GM19035 (cell line): ENCODE data around the gene GRID1.
"Not testable (repeated sequence)": the region's sequence is repeated elsewhere in the genome, so short reads cannot be mapped to it uniquely, and the experiment has no call there.

Experiments used
- ATAC-seq: cut with Tn5 transposase; IDR thresholded peaks from one replicate; pipeline ENCODE4 v1.9.1; 2021; ENCODE audit not compliant: unreplicated experiment

GRID1 gene

GRCh38 chr10:86056672-86057071 lies 309.9 kb downstream of the GRID1 start:
- ATAC-seq: no peak

GRCh38 chr10:86055928-86056327 lies 310.7 kb downstream of the GRID1 start:
- no peak for ATAC-seq

- no peak for ATAC-seq
Observed at GRCh38 chr10:86053675-86054074, 312.9 kb downstream of the GRID1 start.

GRCh38 chr10:86051586-86051985 lies 315.0 kb downstream of the GRID1 start:
- ATAC-seq: no peak

- no peak for ATAC-seq
Observed at GRCh38 chr10:86049442-86049841, 317.2 kb downstream of the GRID1 start.

GRCh38 chr10:86048973-86049372 lies 317.6 kb downstream of the GRID1 start:
- no peak for ATAC-seq

GRCh38 chr10:86048571-86048970 lies 318.0 kb downstream of the GRID1 start:
- no peak for ATAC-seq

GRCh38 chr10:86047588-86047987 lies 319.0 kb downstream of the GRID1 start:
- ATAC-seq: no peak

GRCh38 chr10:86046845-86047460 lies 319.6 kb downstream of the GRID1 start:
- no peak for ATAC-seq

GRCh38 chr10:86045896-86046295 lies 320.7 kb downstream of the GRID1 start:
- no peak for ATAC-seq

- no peak for ATAC-seq
Observed at GRCh38 chr10:86044029-86044428, 322.6 kb downstream of the GRID1 start.

GRCh38 chr10:86043236-86043635 lies 323.4 kb downstream of the GRID1 start:
- no peak for ATAC-seq

- ATAC-seq: no peak
Observed at GRCh38 chr10:86042161-86042560, 324.4 kb downstream of the GRID1 start.

- ATAC-seq: no peak
Observed at GRCh38 chr10:86041116-86041515, 325.5 kb downstream of the GRID1 start.

- ATAC-seq: no peak
Observed at GRCh38 chr10:86038371-86038770, 328.2 kb downstream of the GRID1 start.

- ATAC-seq: no peak
Observed at GRCh38 chr10:86037096-86037495, 329.5 kb downstream of the GRID1 start.

GRCh38 chr10:86036544-86036831 lies 330.1 kb downstream of the GRID1 start:
- no peak for ATAC-seq

GRCh38 chr10:86035791-86036543 lies 330.6 kb downstream of the GRID1 start:
- no peak for ATAC-seq

GRCh38 chr10:86034710-86035109 lies 331.9 kb downstream of the GRID1 start:
- ATAC-seq: no peak

- no peak for ATAC-seq
Observed at GRCh38 chr10:86033581-86033980, 333.0 kb downstream of the GRID1 start.

- ATAC-seq: not testable (repeated sequence)
Observed at GRCh38 chr10:86032087-86032486, 334.5 kb downstream of the GRID1 start.

- no peak for ATAC-seq
Observed at GRCh38 chr10:86030312-86030711, 336.3 kb downstream of the GRID1 start.

GRCh38 chr10:86027346-86027745 lies 339.2 kb downstream of the GRID1 start:
- no peak for ATAC-seq
